GM18502 (cell line): Measurements from ENCODE around the gene GMDS.
"Not testable (repeated sequence)": the region's sequence is repeated elsewhere in the genome, so short reads cannot be mapped to it uniquely, and the experiment has no call there.

Experiments
- ATAC-seq: cut with Tn5 transposase; IDR thresholded peaks from one replicate; pipeline ENCODE4 v1.9.1; 2021; ENCODE audit warnings: mild to moderate bottlenecking; ENCODE audit not compliant: unreplicated experiment, poor library complexity

The GMDS gene

GRCh38 chr6:1767481-1768246 lies 477.7 kb downstream of the GMDS start:
- no peak for ATAC-seq

GRCh38 chr6:1766654-1767053 lies 478.8 kb downstream of the GMDS start:
- no peak for ATAC-seq

GRCh38 chr6:1765160-1765903 lies 480.1 kb downstream of the GMDS start:
- ATAC-seq, result no peak

- no peak for ATAC-seq
Observed at GRCh38 chr6:1764397-1764987, 480.9 kb downstream of the GMDS start.

GRCh38 chr6:1763404-1763803 lies 482.0 kb downstream of the GMDS start:
- ATAC-seq, result no peak

- no peak for ATAC-seq
Observed at GRCh38 chr6:1762203-1762602, 483.2 kb downstream of the GMDS start.

GRCh38 chr6:1761477-1761877 lies 483.9 kb downstream of the GMDS start:
- ATAC-seq, result no peak

GRCh38 chr6:1760876-1761275 lies 484.5 kb downstream of the GMDS start:
- ATAC-seq, result no peak

- no peak for ATAC-seq
Observed at GRCh38 chr6:1759870-1760269, 485.5 kb downstream of the GMDS start.

- no peak for ATAC-seq
Observed at GRCh38 chr6:1758076-1758679, 487.2 kb downstream of the GMDS start.

GRCh38 chr6:1757131-1757530 lies 488.3 kb downstream of the GMDS start:
- ATAC-seq, result no peak

- ATAC-seq, result no peak
Observed at GRCh38 chr6:1756472-1757129, 488.8 kb downstream of the GMDS start.

- not testable (repeated sequence) for ATAC-seq
Observed at GRCh38 chr6:1751063-1751462, 494.3 kb downstream of the GMDS start.

GRCh38 chr6:1749041-1749440 lies 496.4 kb downstream of the GMDS start:
- no peak for ATAC-seq

- no peak for ATAC-seq
Observed at GRCh38 chr6:1747531-1747930, 497.9 kb downstream of the GMDS start.

GRCh38 chr6:1747003-1747402 lies 498.4 kb downstream of the GMDS start:
- ATAC-seq, result no peak

- ATAC-seq, result no peak
Observed at GRCh38 chr6:1745814-1746213, 499.6 kb downstream of the GMDS start.

- no peak for ATAC-seq
Observed at GRCh38 chr6:1744543-1744942, 500.9 kb downstream of the GMDS start.

- ATAC-seq, result peak; percentile 91
Observed at GRCh38 chr6:1739680-1740079, 505.7 kb downstream of the GMDS start.

- peak; percentile 44 for ATAC-seq
Observed at GRCh38 chr6:1739220-1739619, 506.2 kb downstream of the GMDS start.
